Measurements from ENCODE around the gene NTN3.

NTN3 gene

GRCh38 chr16:2513405-2514332, 42.6 kb downstream of the NTN3 start, which contains the start of gene ATP6V0C:
ATP6V0C (plus strand) TSS chr16:2513952; CDS start chr16:2514104, 152 bp downstream.
- H3K18ac ChIP-seq (ENCODE audit: low read length) = peak within 1 kb of the TSS; percentile 92
- no peak within 1 kb of the TSS for H3K23ac ChIP-seq (ENCODE audit: low read length)
- peak within 1 kb of the TSS; percentile 99 for H4K91ac ChIP-seq (ENCODE audit: low read depth, low read length)
- H3K4me1 ChIP-seq (ENCODE audit: control insufficient read depth in 1 of 2, insufficient read depth in 2 of 2, low read length in 2 of 2) = peaks cover 21 to 34% of the 10 kb centered on the region in 2 experiments
- peak within 1 kb of the TSS; percentile 86 for H2AK5ac ChIP-seq (ENCODE audit: low read length)
- peak within 1 kb of the TSS; percentile 92 for H2BK120ac ChIP-seq (ENCODE audit: insufficient read depth, low read length, poor library complexity)
- peaks cover 10 to 13% of the 10 kb centered on the region in 2 experiments for H3K36me3 ChIP-seq (ENCODE audit: control insufficient read depth in 1 of 2, insufficient read depth in 2 of 2, low read length in 2 of 2)
- H3K4me3 ChIP-seq (ENCODE audit: low read depth, low read length) = peak within 1 kb of the TSS; percentile 99
- peak within 1 kb of the TSS; percentile 91 for H3K27ac ChIP-seq (ENCODE audit: low read depth, low read length)
- H3K14ac ChIP-seq (ENCODE audit: low read length) = peak within 1 kb of the TSS; percentile 95
- peak within 1 kb of the TSS; percentile 98 for H3K4ac ChIP-seq (ENCODE audit: low read depth, low read length)
- H4K12ac ChIP-seq (ENCODE audit: low read depth, low read length) = peak within 1 kb of the TSS; percentile 65
- H3K9ac ChIP-seq (ENCODE audit: low read length) = peak within 1 kb of the TSS; percentile 92
- H3K4me2 ChIP-seq (ENCODE audit: low read length) = peak within 1 kb of the TSS; percentile 89
- H3K79me2 ChIP-seq (ENCODE audit: control insufficient read depth, insufficient read depth, low read length, poor library complexity) = peaks cover 43% of the 10 kb centered on the region
- peak within 1 kb of the TSS; percentile 35 for H2AFZ ChIP-seq (ENCODE audit: insufficient read depth, low read length, poor library complexity)
- WGBS (ENCODE audit: extremely low coverage, insufficient coverage, insufficient read length) = no CpG with 5 or more reads among the region's 122 CpGs
- H3K27me3 ChIP-seq (ENCODE audit: insufficient read depth, low read length) = no peaks in the 10 kb centered on the region
- H3K9me3 ChIP-seq (ENCODE audit: insufficient read depth, low read depth, low read length) = peaks cover 3% of the 10 kb centered on the region
- H2BK5ac ChIP-seq (ENCODE audit: low read depth, low read length, poor library complexity) = peak within 1 kb of the TSS; percentile 93
- H2BK12ac ChIP-seq (ENCODE audit: low read length) = no peak within 1 kb of the TSS
- H4K8ac ChIP-seq (ENCODE audit: low read depth, low read length) = peak within 1 kb of the TSS; percentile 90
- peaks cover 13% of the 10 kb centered on the region for H3K79me1 ChIP-seq (ENCODE audit: low read length)
- peak; percentile 86 to 94 for DNase-seq

- peak overlapping the region; percentile 76 for H2AK5ac ChIP-seq (ENCODE audit: low read length)
- no peak overlapping the region for H3K23ac ChIP-seq (ENCODE audit: low read length)
- no peaks in the 10 kb centered on the region for H3K27me3 ChIP-seq (ENCODE audit: insufficient read depth, low read length)
- peak overlapping the region; percentile 92 for H3K18ac ChIP-seq (ENCODE audit: low read length)
- H3K4me1 ChIP-seq (ENCODE audit: control insufficient read depth in 1 of 2, insufficient read depth in 2 of 2, low read length in 2 of 2) = peaks cover 30 to 42% of the 10 kb centered on the region in 2 experiments
- peak; percentile 50 to 71 for DNase-seq
- WGBS (ENCODE audit: extremely low coverage, insufficient coverage, insufficient read length) = no CpG with 5 or more reads among the region's 63 CpGs
- H3K4me2 ChIP-seq (ENCODE audit: low read length) = peak overlapping the region; percentile 74
- H3K79me1 ChIP-seq (ENCODE audit: low read length) = peaks cover 13% of the 10 kb centered on the region
- peak overlapping the region; percentile 65 for H4K12ac ChIP-seq (ENCODE audit: low read depth, low read length)
- H4K8ac ChIP-seq (ENCODE audit: low read depth, low read length) = peak overlapping the region; percentile 90
- peak overlapping the region; percentile 91 for H3K27ac ChIP-seq (ENCODE audit: low read depth, low read length)
- H2BK120ac ChIP-seq (ENCODE audit: insufficient read depth, low read length, poor library complexity) = peak overlapping the region; percentile 77
- H2BK5ac ChIP-seq (ENCODE audit: low read depth, low read length, poor library complexity) = peak overlapping the region; percentile 81
- H2AFZ ChIP-seq (ENCODE audit: insufficient read depth, low read length, poor library complexity) = no peak overlapping the region
- peaks cover 18 to 20% of the 10 kb centered on the region in 2 experiments for H3K36me3 ChIP-seq (ENCODE audit: control insufficient read depth in 1 of 2, insufficient read depth in 2 of 2, low read length in 2 of 2)
- H4K91ac ChIP-seq (ENCODE audit: low read depth, low read length) = peak overlapping the region; percentile 98
- H2BK12ac ChIP-seq (ENCODE audit: low read length) = no peak overlapping the region
- H3K79me2 ChIP-seq (ENCODE audit: control insufficient read depth, insufficient read depth, low read length, poor library complexity) = peaks cover 43% of the 10 kb centered on the region
- H3K9me3 ChIP-seq (ENCODE audit: insufficient read depth, low read depth, low read length) = peaks cover 3% of the 10 kb centered on the region
- H3K14ac ChIP-seq (ENCODE audit: low read length) = peak overlapping the region; percentile 95
- H3K9ac ChIP-seq (ENCODE audit: low read length) = peak overlapping the region; percentile 92
- peak overlapping the region; percentile 98 for H3K4ac ChIP-seq (ENCODE audit: low read depth, low read length)
- H3K4me3 ChIP-seq (ENCODE audit: low read depth, low read length) = peak overlapping the region; percentile 99
Measured at GRCh38 chr16:2514333-2515179, 43.5 kb downstream of the NTN3 start.

- Histone ChIP-seq H3K27me3 (ENCODE audit: insufficient read depth, low read length) (no peaks in the 10 kb centered on the region), H4K91ac (ENCODE audit: low read depth, low read length) (peak overlapping the region; percentile 98), H3K4ac (ENCODE audit: low read depth, low read length) (peak overlapping the region; percentile 98), H3K36me3 (ENCODE audit: control insufficient read depth in 1 of 2, insufficient read depth in 2 of 2, low read length in 2 of 2) (peaks cover 19 to 22% of the 10 kb centered on the region in 2 experiments), H2AFZ (ENCODE audit: insufficient read depth, low read length, poor library complexity) (no peak overlapping the region), H4K12ac (ENCODE audit: low read depth, low read length) (peak overlapping the region; percentile 20), H4K8ac (ENCODE audit: low read depth, low read length) (no peak overlapping the region), H2BK12ac (ENCODE audit: low read length) (no peak overlapping the region), H3K18ac (ENCODE audit: low read length) (peak overlapping the region; percentile 2), H3K79me2 (ENCODE audit: control insufficient read depth, insufficient read depth, low read length, poor library complexity) (peaks cover 43% of the 10 kb centered on the region), H3K9ac (ENCODE audit: low read length) (peak overlapping the region; percentile 92), H3K27ac (ENCODE audit: low read depth, low read length) (peak overlapping the region; percentile 51), H2AK5ac (ENCODE audit: low read length) (peak overlapping the region; percentile 35), H3K4me3 (ENCODE audit: low read depth, low read length) (peak overlapping the region; percentile 99), H3K14ac (ENCODE audit: low read length) (peak overlapping the region; percentile 83), H2BK5ac (ENCODE audit: low read depth, low read length, poor library complexity) (peak overlapping the region; percentile 45), H3K4me1 (ENCODE audit: control insufficient read depth in 1 of 2, insufficient read depth in 2 of 2, low read length in 2 of 2) (peaks cover 31 to 43% of the 10 kb centered on the region in 2 experiments), H3K79me1 (ENCODE audit: low read length) (peaks cover 14% of the 10 kb centered on the region), H3K9me3 (ENCODE audit: insufficient read depth, low read depth, low read length) (peaks cover 2% of the 10 kb centered on the region), H2BK120ac (ENCODE audit: insufficient read depth, low read length, poor library complexity) (no peak overlapping the region), H3K23ac (ENCODE audit: low read length) (no peak overlapping the region), H3K4me2 (ENCODE audit: low read length) (peak overlapping the region; percentile 74)
- peak in 1 of 2 donors; percentile 60 for DNase-seq
- no CpG with 5 or more reads among the region's 14 CpGs for WGBS (ENCODE audit: extremely low coverage, insufficient coverage, insufficient read length)
Measured at GRCh38 chr16:2515180-2515851, 44.2 kb downstream of the NTN3 start.
